Right lobe of liver (tissue), 6 donors: Measurements from ENCODE around the gene ITM2B. TPM values are rescaled to one million over a fixed set of nuclear protein-coding genes. Genes with fewer than 3 reads are reported as not detected.

Experiments used
- ATAC-seq, 4 donors: fragments of 200-7000 bp; cut with Tn5 transposase; one replicate each; pipeline ENCODE4 v1.9.1; 2020; ENCODE audit warnings: mild to moderate bottlenecking in 4 of 4, moderate library complexity in 4 of 4
- DNase-seq, 3 donors: peaks; one replicate each; pipeline ENCODE4 v3.0.0-alpha.2; 2020
- H3K27ac ChIP-seq, 3 donors: fragments of 200-600 bp; one replicate each; pipeline ENCODE4 v1.8.0; 2022
- H3K27me3 ChIP-seq, 2 donors: fragments of 200-600 bp; one replicate each; pipeline ENCODE4 v1.8.0; 2022
- H3K36me3 ChIP-seq, 4 donors: fragments of 200-600 bp; sonication (generic) in 1 of 4; one replicate each; pipeline versions ENCODE4 v1.5.1 to v1.8.0; 2017 to 2022; ENCODE audit warnings: control low read depth in 1 of 4
- H3K4me1 ChIP-seq, 4 donors: fragments of 200-600 bp; sonication (generic) in 1 of 4; one replicate each; pipeline versions ENCODE4 v1.5.1 to v1.8.0; 2017 to 2022; ENCODE audit warnings: control low read depth in 1 of 4
- H3K4me3 ChIP-seq, 3 donors: fragments of 200-600 bp; one replicate each; pipeline ENCODE4 v1.8.0; 2022
- H3K9me3 ChIP-seq, 4 donors: fragments of 200-600 bp; sonication (generic) in 1 of 4; one replicate each; pipeline versions ENCODE4 v1.5.1 to v1.8.0; 2017 to 2022; ENCODE audit warnings: control low read depth in 1 of 4
- CTCF ChIP-seq, 4 donors: fragments of 200-600 bp in 3 of 4; fragments of 450-650 bp in 1 of 4; IDR thresholded peaks; one replicate each; pipeline versions ENCODE4 v1.5.1 to v1.8.0; 2016 to 2022; ENCODE audit warnings: antibody characterized with exemption in 4 of 4, mild to moderate bottlenecking in 2 of 4
- POLR2A ChIP-seq: fragments of 450-650 bp; IDR thresholded peaks from one replicate; pipeline ENCODE4 v1.6.1; 2017; ENCODE audit warnings: antibody characterized with exemption, mild to moderate bottlenecking
- WGBS: methylation state at CpG from one replicate; pipeline ENCODE4 v1.1.6; 2018; ENCODE audit warnings: low coverage, low lambda C conversion rate; ENCODE audit not compliant: insufficient coverage; ENCODE audit errors: missing lambda C conversion rate; 5-methylcytosine and 5-hydroxymethylcytosine counted together
- intact Hi-C, 2 donors: fragments of 100-400 bp; cut with DNase I; formaldehyde crosslinking; loops; one replicate each; pipeline versions ENCODE4 v1.11.2 to v1.14.1; 2022
- total RNA-seq, 6 experiments: library from RNA; depleted of rRNA in 2 of 6; stranded (reverse); fragments of >200 nt in 2 of 6; fragmentation: NEBNext Ultra II Directional in 3 of 6; extraction: Animal tissue kit (Norgen Biotek cat#: 25700) in 3 of 6; gene quantifications; one replicate each; pipeline versions ENCODE4 v1.1.0 to v1.2.4, GENCODE V29; 2016 to 2023
- donor health status: DM: no; HTN: yes; CAD: no.
- donor health status: DM: no; HTN: no; CAD: no.
- donor health status: DM: no; HTN: no; CAD: no.
- donor health status: DM: no; HTN: yes; CAD: no.
- donor health status: DM: no; HTN: yes; CAD: no.

ITM2B gene
- total RNA-seq, 6 experiments from 2014 or later, result 203 to 381 (median 320) TPM

- Histone ChIP-seq H3K36me3 (no peaks in the 10 kb centered on the region), H3K4me1 (peaks cover 0 to 19% (median 5%) of the 10 kb centered on the region in 4 donors), H3K27ac (peak overlapping the region in 1 of 3 donors; percentile 24), H3K27me3 (no peaks in the 10 kb centered on the region), H3K4me3 (no peak overlapping the region), H3K9me3 (no peaks in the 10 kb centered on the region)
- intact Hi-C loops, result no loop called here
- DNase-seq, result no peak
- TF ChIP-seq CTCF (IDR thresholded peaks at IDR 0.05), result no peak
- TF ChIP-seq POLR2A, result no peak
- peak; percentile 53 to 91 (median 78) for ATAC-seq
- 42% methylated on average over 2 of the region's 2 CpGs for WGBS
These were observed 58.7 kb downstream of the ITM2B start for GRCh38 chr13:48291730-48292129.

GRCh38 chr13:48292650-48293049 lies 59.6 kb downstream of the ITM2B start:
- no peaks in the 10 kb centered on the region for H3K36me3 ChIP-seq
- H3K27me3 ChIP-seq, result no peaks in the 10 kb centered on the region
- intact Hi-C loops, result no loop called here
- peaks cover 0 to 19% (median 5%) of the 10 kb centered on the region in 4 donors for H3K4me1 ChIP-seq
- H3K4me3 ChIP-seq, result no peak overlapping the region
- ATAC-seq (peak; percentile 79 to 89 (median 83)), DNase-seq (no peak)
- peak overlapping the region in 1 of 3 donors; percentile 24 for H3K27ac ChIP-seq
- 55% methylated on average over 4 of the region's 4 CpGs for WGBS
- no peak for TF ChIP-seq CTCF (IDR thresholded peaks at IDR 0.05)
- no peak for TF ChIP-seq POLR2A
- no peaks in the 10 kb centered on the region for H3K9me3 ChIP-seq

GRCh38 chr13:48294653-48295052 lies 61.6 kb downstream of the ITM2B start:
- Histone ChIP-seq H3K4me1 (peaks cover 0 to 19% (median 5%) of the 10 kb centered on the region in 4 donors), H3K27me3 (no peaks in the 10 kb centered on the region), H3K4me3 (no peak overlapping the region), H3K9me3 (no peaks in the 10 kb centered on the region), H3K36me3 (no peaks in the 10 kb centered on the region), H3K27ac (no peak overlapping the region)
- DNase-seq (no peak), ATAC-seq (no peak)
- intact Hi-C loops, result no loop called here
- TF ChIP-seq CTCF (IDR thresholded peaks at IDR 0.05) (no peak), POLR2A (no peak)
- WGBS, result 83% methylated on average over 1 of the region's 2 CpGs

- ATAC-seq (no peak), DNase-seq (no peak)
- Histone ChIP-seq H3K9me3 (no peaks in the 10 kb centered on the region), H3K4me3 (no peak overlapping the region), H3K27me3 (no peaks in the 10 kb centered on the region), H3K4me1 (peaks cover 0 to 19% (median 5%) of the 10 kb centered on the region in 4 donors), H3K36me3 (no peaks in the 10 kb centered on the region), H3K27ac (no peak overlapping the region)
- intact Hi-C loops, result no loop called here
- TF ChIP-seq POLR2A (no peak), CTCF (IDR thresholded peaks at IDR 0.05) (no peak)
- 100% methylated on average over 1 of the region's 1 CpG for WGBS
These were observed 62.3 kb downstream of the ITM2B start for GRCh38 chr13:48295271-48295670.

GRCh38 chr13:48296528-48296927 lies 63.5 kb downstream of the ITM2B start:
- Histone ChIP-seq H3K9me3 (no peaks in the 10 kb centered on the region), H3K4me3 (no peak overlapping the region), H3K27ac (no peak overlapping the region), H3K27me3 (no peaks in the 10 kb centered on the region), H3K36me3 (no peaks in the 10 kb centered on the region), H3K4me1 (peaks cover 0 to 19% (median 5%) of the 10 kb centered on the region in 4 donors)
- intact Hi-C loops, result no loop called here
- DNase-seq (no peak), ATAC-seq (no peak)
- TF ChIP-seq POLR2A (no peak), CTCF (IDR thresholded peaks at IDR 0.05) (no peak)
- 73% methylated on average over 2 of the region's 2 CpGs for WGBS
